ENCODE measurements around the gene KCNH8.
A peak's percentile ranks its signal among the peaks of the same experiment; 100 is the strongest.
"Not testable (repeated sequence)": the region's sequence is repeated elsewhere in the genome, so short reads cannot be mapped to it uniquely, and the experiment has no call there.

KCNH8 gene

DNA sequence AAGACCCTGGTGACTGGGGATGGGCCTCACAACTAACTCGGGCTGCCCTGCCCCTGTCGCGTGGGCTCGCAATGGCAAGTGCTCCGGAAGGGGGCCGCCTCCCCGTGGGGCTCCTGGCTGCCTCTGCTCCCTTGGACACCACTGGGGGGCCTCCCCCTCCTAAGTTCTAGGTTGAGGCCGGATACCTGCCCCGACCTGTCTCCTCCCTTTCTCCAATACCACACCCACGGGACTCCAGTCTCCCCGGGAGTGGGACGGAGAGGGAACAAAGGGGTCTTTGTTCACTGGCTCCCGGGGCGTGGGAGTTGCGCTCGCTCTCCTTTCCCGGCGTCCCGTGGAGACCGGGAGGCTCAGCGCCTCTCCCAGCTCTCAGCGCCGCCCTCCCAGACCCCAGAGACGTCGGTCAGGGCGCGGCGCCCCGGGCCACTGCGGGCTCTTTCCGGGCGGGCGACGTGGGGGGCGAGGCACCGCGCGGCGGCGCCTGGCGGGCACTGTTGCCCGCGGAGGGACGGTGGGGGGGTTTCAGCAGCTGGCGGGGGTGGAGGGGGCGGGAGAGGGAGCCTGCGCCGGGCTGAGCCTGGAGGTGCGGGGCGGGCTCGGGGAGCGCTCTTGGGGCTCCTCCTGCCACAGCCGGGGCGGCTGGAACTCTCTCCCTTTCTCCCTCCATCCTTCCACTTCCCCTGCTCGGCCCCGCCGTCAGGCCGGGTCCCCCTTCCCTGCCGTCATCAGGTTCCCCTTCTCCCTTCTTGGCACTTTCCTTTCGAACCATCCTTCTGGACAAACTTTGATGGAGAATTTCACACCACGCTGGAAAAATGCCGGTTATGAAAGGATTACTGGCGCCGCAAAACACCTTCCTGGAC is at the start of gene KCNH8:
Gene KCNH8, plus strand, starts transcription at position 606 of the 863 bp plus-strand sequence. Its CDS starts 210 bp downstream, at position 816.
- DNase-seq = peak; percentile 34
- Mint-ChIP-seq H3K9me3 (peaks cover 4% of the 10 kb centered on the region), H3K27me3 (peaks cover 42% of the 10 kb centered on the region), H3K27ac (peak within 1 kb of the TSS; percentile 24), H3K4me1 (ENCODE audit: low read depth) (peaks cover 24% of the 10 kb centered on the region), H3K4me3 (peak within 1 kb of the TSS; percentile 81), H3K36me3 (ENCODE audit: low read depth) (peaks cover 5% of the 10 kb centered on the region)

DNA sequence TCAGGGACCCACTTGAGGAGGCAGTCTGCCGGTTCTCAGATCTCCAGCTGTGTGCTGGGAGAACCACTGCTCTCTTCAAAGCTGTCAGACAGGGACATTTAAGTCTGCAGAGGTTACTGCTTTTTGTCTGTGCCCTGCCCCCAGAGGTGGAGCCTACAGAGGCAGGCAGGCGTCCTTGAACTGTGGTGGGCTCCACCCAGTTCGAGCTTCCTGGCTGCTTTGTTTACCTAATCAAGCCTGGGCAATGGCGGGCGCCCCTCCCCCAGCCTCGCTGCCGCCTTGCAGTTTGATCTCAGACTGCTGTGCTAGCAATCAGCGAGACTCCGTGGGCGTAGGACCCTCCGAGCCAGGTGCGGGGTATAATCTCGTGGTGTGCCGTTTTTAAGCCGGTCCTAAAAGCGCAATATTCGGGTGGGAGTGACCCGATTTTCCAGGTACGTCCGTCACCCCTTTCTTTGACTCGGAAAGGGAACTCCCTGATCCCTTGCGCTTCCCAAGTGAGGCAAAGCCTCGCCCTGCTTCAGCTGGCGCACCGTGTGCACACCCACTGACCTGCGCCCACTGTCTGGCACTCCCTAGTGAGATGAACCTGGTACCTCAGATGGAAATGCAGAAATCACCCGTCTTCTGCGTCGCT is 45.5 kb upstream of the KCNH8 start:
- DNase-seq; H3K4me1 Mint-ChIP-seq (ENCODE audit: low read depth); H3K27ac Mint-ChIP-seq; H3K36me3 Mint-ChIP-seq (ENCODE audit: low read depth); H3K27me3 Mint-ChIP-seq; H3K9me3 Mint-ChIP-seq: not testable (repeated sequence)
- peak overlapping the region; percentile 65 for H3K4me3 Mint-ChIP-seq

DNA sequence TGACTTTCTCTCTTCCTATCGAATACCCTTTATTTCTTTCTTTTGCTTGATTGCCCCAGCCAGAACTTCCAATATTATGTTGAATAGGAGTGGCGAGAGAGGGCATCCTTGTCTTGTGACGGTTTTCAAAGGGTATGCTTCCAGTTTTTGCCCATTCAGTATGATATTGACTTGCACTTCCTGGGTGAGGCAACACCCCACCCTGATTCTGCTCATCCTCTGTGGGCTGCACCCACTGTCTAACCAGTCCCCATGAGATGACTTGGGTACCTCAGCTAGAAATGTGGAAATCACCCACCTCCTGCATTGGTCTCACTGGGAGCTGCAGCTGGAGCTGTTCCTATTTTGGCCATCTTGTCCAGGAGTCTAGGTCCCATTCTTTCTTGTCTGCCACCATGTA is 44.8 kb upstream of the KCNH8 start:
- DNase-seq = no peak
- Mint-ChIP-seq H3K4me3 (peak overlapping the region; percentile 65), H3K27me3 (no peaks in the 10 kb centered on the region), H3K36me3 (ENCODE audit: low read depth) (no peaks in the 10 kb centered on the region), H3K9me3 (no peaks in the 10 kb centered on the region), H3K27ac (no peak overlapping the region), H3K4me1 (ENCODE audit: low read depth) (peaks cover 3% of the 10 kb centered on the region)

DNA sequence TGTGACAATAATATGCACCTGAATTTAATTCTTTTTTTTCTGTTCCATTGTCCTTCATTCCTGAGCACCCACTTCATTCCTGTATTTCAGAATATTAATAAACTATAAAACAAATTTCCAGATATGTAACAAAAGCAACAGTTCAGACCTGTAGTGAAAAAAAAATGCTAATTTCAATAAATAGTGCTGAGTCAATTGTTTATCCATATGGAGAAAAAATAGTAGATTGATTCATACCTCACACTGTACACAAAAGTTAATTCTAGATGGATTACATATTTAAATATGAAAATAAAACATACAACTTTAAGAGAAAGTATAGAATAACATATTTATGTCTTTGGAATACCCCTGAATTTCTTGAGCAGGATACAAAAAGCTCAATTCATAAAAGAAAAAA is 43.9 kb upstream of the KCNH8 start:
- Mint-ChIP-seq H3K27ac (no peak overlapping the region), H3K27me3 (no peaks in the 10 kb centered on the region), H3K4me1 (ENCODE audit: low read depth) (peaks cover 3% of the 10 kb centered on the region), H3K9me3 (no peaks in the 10 kb centered on the region), H3K36me3 (ENCODE audit: low read depth) (no peaks in the 10 kb centered on the region), H3K4me3 (no peak overlapping the region)
- DNase-seq = no peak

DNA sequence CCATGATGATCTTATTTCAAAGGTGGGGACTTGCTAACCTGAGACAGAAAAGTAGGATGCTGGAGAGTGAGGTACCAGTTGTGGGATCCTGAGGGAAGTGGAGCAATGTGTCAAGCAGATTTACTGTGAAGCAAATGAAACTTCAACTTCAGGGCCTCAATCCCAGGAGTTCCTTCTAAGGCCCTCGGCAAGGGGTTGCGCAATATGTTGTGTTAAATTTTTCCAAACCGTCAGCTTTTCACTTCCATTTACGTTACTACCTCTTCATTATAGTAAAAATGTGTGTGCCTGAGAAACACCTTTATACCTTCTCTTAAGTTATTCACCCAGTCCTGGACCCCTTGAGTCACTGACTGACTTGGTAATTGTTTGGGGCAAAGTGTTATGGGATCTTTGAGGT is 42.5 kb upstream of the KCNH8 start:
- Mint-ChIP-seq H3K36me3 (ENCODE audit: low read depth) (no peaks in the 10 kb centered on the region), H3K4me3 (no peak overlapping the region), H3K4me1 (ENCODE audit: low read depth) (peaks cover 3% of the 10 kb centered on the region), H3K27me3 (no peaks in the 10 kb centered on the region), H3K27ac (no peak overlapping the region), H3K9me3 (no peaks in the 10 kb centered on the region)
- DNase-seq = no peak

DNA sequence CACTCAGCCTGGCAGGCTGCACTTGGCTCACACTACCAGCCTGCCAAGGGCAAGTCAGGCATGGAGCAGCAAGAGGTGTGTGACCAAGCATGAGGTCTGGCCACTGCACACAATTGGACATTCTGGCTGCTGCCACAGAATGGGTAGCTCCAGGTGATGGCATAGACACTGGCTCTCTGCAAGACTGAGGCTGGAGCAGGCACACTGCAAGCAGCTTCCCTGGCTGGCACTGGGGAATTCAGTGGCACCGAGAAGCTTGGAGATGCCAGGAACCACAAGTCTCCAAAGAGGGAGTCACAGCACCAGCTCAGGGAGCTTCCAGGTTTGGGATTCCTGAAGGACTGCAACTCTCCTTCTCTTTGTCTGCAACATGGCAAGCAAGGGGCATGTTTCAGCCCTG is 42.0 kb upstream of the KCNH8 start:
- peaks cover 3% of the 10 kb centered on the region for H3K4me1 Mint-ChIP-seq (ENCODE audit: low read depth)
- H3K27me3 Mint-ChIP-seq = no peaks in the 10 kb centered on the region
- no peak overlapping the region for H3K4me3 Mint-ChIP-seq
- no peaks in the 10 kb centered on the region for H3K36me3 Mint-ChIP-seq (ENCODE audit: low read depth)
- no peak for DNase-seq
- H3K27ac Mint-ChIP-seq = no peak overlapping the region
- no peaks in the 10 kb centered on the region for H3K9me3 Mint-ChIP-seq

DNA sequence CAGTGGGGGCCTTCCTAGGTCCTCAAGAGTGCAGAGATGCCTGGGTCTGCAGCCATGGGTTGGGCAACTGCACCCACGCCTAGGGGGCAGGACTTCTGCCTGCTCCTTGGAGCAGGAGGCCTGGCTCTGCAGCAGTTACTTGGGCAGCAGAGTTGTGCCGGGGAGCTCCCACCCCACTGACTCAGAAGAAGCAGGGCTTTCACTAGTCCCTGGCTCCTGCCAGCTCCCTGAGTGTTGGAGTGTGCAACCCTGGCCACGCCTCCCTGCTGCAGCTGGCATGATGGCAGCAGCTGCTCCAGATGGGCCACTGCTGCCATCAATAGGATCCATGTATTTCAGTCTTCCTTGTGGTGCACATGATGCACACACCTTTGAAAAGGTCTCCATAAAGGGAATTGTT is 40.6 kb upstream of the KCNH8 start:
- H3K4me1 Mint-ChIP-seq (ENCODE audit: low read depth) = peaks cover 3% of the 10 kb centered on the region
- no peak overlapping the region for H3K4me3 Mint-ChIP-seq
- no peaks in the 10 kb centered on the region for H3K27me3 Mint-ChIP-seq
- H3K27ac Mint-ChIP-seq = no peak overlapping the region
- no peak for DNase-seq
- no peaks in the 10 kb centered on the region for H3K9me3 Mint-ChIP-seq
- H3K36me3 Mint-ChIP-seq (ENCODE audit: low read depth) = no peaks in the 10 kb centered on the region

DNA sequence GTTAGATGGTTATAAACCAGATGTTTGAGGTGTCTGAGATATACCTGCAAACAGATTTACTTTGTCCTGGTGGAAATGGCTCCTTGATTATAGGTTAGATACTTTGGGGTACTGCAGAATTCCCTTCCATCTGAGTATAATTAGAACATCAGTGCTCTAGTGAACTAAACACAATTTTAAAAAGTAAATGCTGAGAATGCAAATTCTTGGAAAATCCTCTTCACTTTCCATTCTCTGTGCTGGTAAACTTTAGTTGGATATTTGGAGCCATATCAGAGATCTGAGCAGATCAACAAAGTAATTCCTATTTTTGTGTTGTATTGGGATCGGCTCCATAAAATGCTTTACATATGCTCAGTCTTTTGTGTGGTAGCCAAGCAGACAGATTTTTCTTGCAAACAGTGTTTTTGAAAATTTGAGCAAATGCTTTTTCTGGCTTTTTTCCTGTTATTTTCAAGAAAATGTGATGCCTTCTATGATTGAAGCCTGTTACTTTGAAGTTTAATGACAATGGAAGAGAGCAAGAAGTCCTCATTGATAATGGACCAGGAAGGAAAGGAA is 37.9 kb upstream of the KCNH8 start:
- H3K27ac Mint-ChIP-seq = no peak overlapping the region
- no peaks in the 10 kb centered on the region for H3K4me1 Mint-ChIP-seq (ENCODE audit: low read depth)
- no peaks in the 10 kb centered on the region for H3K9me3 Mint-ChIP-seq
- H3K36me3 Mint-ChIP-seq (ENCODE audit: low read depth) = no peaks in the 10 kb centered on the region
- H3K4me3 Mint-ChIP-seq = no peak overlapping the region
- DNase-seq = no peak
- peaks cover 7% of the 10 kb centered on the region for H3K27me3 Mint-ChIP-seq

DNA sequence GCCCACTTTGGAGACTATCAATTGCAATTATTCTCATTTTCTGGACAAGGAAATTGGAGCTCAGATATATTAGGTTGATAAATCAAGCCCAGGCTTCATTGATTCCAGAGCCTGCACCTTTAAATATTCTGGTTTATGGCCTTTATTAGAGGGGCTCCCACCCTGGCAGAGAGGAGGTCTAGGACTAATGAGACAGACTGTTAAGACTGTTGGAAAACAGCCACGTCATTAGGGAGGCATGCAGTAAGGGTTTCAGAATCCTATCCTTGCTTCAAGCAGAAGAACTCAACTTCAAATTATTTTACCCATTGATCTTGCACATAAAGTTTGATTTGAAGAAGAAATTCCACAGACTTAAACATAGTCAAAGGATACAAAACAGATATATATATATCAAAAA is 33.8 kb upstream of the KCNH8 start:
- no peaks in the 10 kb centered on the region for H3K4me1 Mint-ChIP-seq (ENCODE audit: low read depth)
- no peak overlapping the region for H3K27ac Mint-ChIP-seq
- H3K9me3 Mint-ChIP-seq = peaks cover 6% of the 10 kb centered on the region
- no peak overlapping the region for H3K4me3 Mint-ChIP-seq
- peaks cover 30% of the 10 kb centered on the region for H3K27me3 Mint-ChIP-seq
- DNase-seq = no peak
- no peaks in the 10 kb centered on the region for H3K36me3 Mint-ChIP-seq (ENCODE audit: low read depth)

DNA sequence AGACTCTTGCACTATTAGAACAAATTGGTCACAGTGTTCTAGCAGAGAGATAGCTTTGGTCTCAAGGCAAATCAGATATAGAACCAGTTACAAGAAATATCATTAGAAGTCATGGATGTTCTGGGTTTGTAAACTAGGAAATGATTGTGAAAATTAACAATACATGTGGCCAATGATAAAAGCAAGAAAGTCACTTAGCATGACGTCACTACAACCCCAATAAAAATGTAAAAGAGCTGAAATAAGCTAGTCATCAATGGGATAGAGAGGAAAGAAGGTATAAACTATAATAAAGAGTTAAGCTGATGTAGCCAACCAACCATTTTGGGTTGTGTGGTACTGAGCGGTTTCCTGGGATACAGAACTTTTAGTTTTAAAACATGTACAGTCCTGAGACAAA is 32.1 kb upstream of the KCNH8 start:
- Mint-ChIP-seq H3K4me1 (ENCODE audit: low read depth) (no peaks in the 10 kb centered on the region), H3K27ac (no peak overlapping the region), H3K4me3 (no peak overlapping the region), H3K27me3 (peaks cover 30% of the 10 kb centered on the region), H3K36me3 (ENCODE audit: low read depth) (no peaks in the 10 kb centered on the region), H3K9me3 (peaks cover 7% of the 10 kb centered on the region)
- DNase-seq = no peak

DNA sequence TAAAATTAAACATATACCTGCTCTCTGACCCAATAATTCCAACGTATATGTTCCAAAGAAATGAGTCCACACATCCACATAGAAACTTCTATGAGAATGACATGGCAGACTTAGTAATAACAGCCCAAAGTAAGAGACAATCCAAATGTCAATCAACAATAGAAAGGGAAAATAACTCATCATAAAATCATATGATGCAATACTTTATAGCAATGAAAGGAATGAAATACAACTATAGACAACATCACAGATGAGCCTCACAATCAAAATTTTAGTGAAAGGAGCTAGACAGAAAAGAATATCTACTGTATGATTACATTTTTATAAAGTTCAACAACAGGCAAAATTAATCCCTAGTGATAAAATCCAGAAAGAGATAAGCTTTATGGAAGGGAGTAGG is 23.6 kb upstream of the KCNH8 start:
- Mint-ChIP-seq H3K27ac (no peak overlapping the region), H3K36me3 (ENCODE audit: low read depth) (no peaks in the 10 kb centered on the region), H3K27me3 (no peaks in the 10 kb centered on the region), H3K9me3 (no peaks in the 10 kb centered on the region), H3K4me1 (ENCODE audit: low read depth) (no peaks in the 10 kb centered on the region), H3K4me3 (no peak overlapping the region)
- no peak for DNase-seq

DNA sequence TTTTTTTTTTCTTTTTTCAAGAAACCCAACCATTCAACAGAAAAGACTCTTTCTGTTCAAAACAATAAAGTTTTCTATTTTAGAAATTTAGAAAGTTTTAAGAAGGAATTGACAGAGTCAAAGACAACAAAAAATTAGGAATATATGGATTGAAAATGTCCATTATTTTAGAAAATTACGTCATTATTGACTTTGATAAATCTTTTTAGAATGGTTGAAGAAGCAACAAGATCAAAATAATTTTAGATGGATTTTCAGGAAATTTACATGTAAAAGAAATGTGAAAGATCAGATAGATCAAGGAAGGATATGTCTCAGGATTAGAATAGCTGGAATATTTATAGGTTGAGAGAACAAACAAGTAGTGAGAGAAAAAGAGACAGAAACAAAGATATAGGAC is 8.4 kb upstream of the KCNH8 start:
- DNase-seq = no peak
- Mint-ChIP-seq H3K4me1 (ENCODE audit: low read depth) (no peaks in the 10 kb centered on the region), H3K4me3 (no peak overlapping the region), H3K9me3 (peaks cover under 1% of the 10 kb centered on the region), H3K36me3 (ENCODE audit: low read depth) (no peaks in the 10 kb centered on the region), H3K27me3 (peaks cover 17% of the 10 kb centered on the region), H3K27ac (no peak overlapping the region)

DNA sequence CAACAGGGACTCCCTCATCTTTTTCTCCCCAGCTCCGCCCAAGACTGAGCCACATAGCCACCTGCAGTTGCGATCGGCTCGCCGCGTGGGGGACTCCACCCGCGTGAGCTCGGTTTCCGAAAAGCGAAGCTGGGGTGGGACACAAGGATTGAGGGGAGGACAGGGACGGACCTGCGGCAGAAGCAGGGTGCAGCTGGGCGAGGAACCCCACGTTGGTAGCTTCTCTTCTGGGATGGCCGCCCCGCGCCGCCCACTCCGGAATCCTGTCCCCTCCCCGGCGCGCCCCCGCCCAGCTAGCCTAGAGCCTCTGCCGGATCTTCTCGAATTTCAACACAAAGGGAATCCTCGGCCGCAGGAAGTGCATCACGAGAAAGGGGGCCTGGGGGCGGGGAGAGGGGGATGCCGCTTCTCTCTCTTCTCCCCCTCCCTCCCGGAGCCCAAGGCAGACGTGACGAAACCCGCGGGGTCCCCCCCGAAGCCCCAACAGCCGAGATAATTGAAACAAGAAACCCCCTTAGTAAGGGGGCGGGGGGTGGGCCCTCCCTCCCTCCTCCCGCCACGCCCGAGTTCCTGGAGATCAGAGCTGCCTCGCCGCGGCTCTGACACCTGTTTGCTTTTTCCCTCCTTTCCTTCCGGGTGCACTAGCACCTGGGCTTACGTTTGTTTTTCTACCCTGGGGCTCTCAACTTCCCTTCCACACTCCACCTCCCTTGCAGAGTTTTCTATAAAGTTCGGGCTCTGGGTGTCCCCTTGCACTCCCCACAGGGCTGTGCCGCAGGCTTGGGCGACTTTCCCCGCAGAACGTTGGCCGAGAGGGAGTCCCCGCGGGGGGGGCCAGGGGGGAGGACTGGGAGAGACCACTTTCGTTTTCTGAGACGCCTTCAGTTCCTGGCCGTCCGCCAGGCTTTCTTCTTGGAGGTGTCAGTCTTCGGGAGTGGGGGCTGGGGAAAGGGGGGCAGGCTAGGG is 1.3 kb upstream of the KCNH8 start:
- Mint-ChIP-seq H3K4me1 (ENCODE audit: low read depth) (peaks cover 24% of the 10 kb centered on the region), H3K36me3 (ENCODE audit: low read depth) (peaks cover 5% of the 10 kb centered on the region), H3K4me3 (peak overlapping the region; percentile 81), H3K9me3 (peaks cover 4% of the 10 kb centered on the region), H3K27me3 (peaks cover 49% of the 10 kb centered on the region), H3K27ac (peak overlapping the region; percentile 26)
- peak; percentile 69 for DNase-seq

DNA sequence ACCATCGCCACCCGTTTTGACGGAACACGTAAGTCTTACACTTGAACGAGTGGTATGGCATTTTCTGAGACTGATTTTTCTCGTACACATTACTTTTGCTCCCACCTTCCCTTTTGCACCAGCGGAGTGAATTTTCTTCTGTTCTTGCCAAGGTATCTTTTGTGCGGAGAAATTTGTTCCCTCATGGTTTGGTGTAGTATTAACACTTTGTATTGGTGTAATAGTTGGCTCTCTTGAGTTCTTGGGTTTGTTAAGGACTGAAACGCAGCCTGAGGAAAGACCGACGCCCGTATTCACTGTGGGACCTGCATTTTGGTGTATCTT is 420 bp downstream of the KCNH8 start:
- Mint-ChIP-seq H3K27ac (no peak overlapping the region), H3K27me3 (peaks cover 40% of the 10 kb centered on the region), H3K36me3 (ENCODE audit: low read depth) (peaks cover 5% of the 10 kb centered on the region)

More for the DNA sequence above, 420 bp downstream of the KCNH8 start:
- peaks cover 4% of the 10 kb centered on the region for H3K9me3 Mint-ChIP-seq
- H3K4me3 Mint-ChIP-seq = peak overlapping the region; percentile 65
- H3K4me1 Mint-ChIP-seq (ENCODE audit: low read depth) = peaks cover 24% of the 10 kb centered on the region
- no peak for DNase-seq
